Measurements from ENCODE around the gene ARL8B.

DNA sequence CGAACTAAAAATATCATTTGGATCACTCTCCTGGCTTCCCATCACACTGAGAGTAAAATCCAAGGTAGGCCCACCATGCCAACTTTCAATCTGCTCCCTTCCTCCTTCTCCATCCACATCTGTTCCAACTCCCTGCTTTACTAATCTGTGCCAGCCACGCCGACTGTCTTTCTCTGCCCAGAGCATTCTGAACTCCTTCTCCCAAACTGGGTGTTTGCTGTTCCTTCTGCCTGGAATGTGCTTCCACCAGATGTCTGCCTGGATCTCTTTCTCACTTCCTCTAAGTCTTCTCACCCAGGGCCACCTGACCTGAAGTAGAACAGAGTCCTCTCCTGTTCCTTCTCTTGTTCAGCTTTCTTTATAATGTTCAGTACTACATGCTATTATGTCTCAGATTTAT, 5.6 kb upstream of the ARL8B start:
- TF ChIP-seq, protein P1, sequence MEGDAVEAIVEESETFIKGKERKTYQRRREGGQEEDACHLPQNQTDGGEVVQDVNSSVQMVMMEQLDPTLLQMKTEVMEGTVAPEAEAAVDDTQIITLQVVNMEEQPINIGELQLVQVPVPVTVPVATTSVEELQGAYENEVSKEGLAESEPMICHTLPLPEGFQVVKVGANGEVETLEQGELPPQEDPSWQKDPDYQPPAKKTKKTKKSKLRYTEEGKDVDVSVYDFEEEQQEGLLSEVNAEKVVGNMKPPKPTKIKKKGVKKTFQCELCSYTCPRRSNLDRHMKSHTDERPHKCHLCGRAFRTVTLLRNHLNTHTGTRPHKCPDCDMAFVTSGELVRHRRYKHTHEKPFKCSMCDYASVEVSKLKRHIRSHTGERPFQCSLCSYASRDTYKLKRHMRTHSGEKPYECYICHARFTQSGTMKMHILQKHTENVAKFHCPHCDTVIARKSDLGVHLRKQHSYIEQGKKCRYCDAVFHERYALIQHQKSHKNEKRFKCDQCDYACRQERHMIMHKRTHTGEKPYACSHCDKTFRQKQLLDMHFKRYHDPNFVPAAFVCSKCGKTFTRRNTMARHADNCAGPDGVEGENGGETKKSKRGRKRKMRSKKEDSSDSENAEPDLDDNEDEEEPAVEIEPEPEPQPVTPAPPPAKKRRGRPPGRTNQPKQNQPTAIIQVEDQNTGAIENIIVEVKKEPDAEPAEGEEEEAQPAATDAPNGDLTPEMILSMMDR (IDR thresholded peaks at IDR 0.05): no peak
- TF ChIP-seq POLR2A (IDR thresholded peaks at IDR 0.05): no peak

Measured in testis (tissue), 2 donors.